HL-60 (cell line): ENCODE results near the gene PLEKHN1.

ENCODE experiments used
- CTCF ChIP-seq: IDR thresholded peaks from one replicate; pipeline ENCODE4 v1.5.1; 2011; ENCODE audit warnings: low read length, control low read depth, inconsistent platforms; ENCODE audit not compliant: insufficient read depth
- GABPA ChIP-seq: IDR thresholded peaks from 2 replicates; pipeline ENCODE4 v1.6.1; 2012; ENCODE audit warnings: low read depth
- POLR2AphosphoS5 ChIP-seq: IDR thresholded peaks from 2 replicates; pipeline ENCODE4 v1.6.1; 2012; ENCODE audit warnings: low read depth
- REST ChIP-seq: IDR thresholded peaks from 2 replicates; pipeline ENCODE4 v1.6.1; 2012; ENCODE audit warnings: low read depth; ENCODE audit not compliant: insufficient replicate concordance
- SPI1 ChIP-seq: IDR thresholded peaks from 2 replicates; pipeline ENCODE4 v1.6.1; 2012; ENCODE audit warnings: low read depth, mild to moderate bottlenecking, borderline replicate concordance

GRCh38 chr1:933603-933940, 32.7 kb upstream of the PLEKHN1 start:
- no peak for TF ChIP-seq CTCF
- TF ChIP-seq POLR2AphosphoS5: no peak
- TF ChIP-seq SPI1: no peak
- no peak for TF ChIP-seq REST
- TF ChIP-seq GABPA: no peak
